Peyer's patch (tissue), 4 donors: ENCODE results near the gene COL9A3. TPM values are rescaled to one million over a fixed set of nuclear protein-coding genes. Genes with fewer than 3 reads are reported as not detected.

Experiments
- DNase-seq, 3 donors: peaks; one replicate each; pipeline ENCODE4 v3.0.0-alpha.2; 2017 to 2019
- H3K27ac ChIP-seq, 4 donors: fragments of 200-600 bp; sonication (generic); one replicate each; pipeline ENCODE4 v1.5.1; 2016 to 2019
- H3K27me3 ChIP-seq, 2 donors: fragments of 200-600 bp; sonication (generic); one replicate each; pipeline ENCODE4 v1.5.1; 2019
- H3K36me3 ChIP-seq, 3 donors: fragments of 200-600 bp; sonication (generic); one replicate each; pipeline ENCODE4 v1.5.1; 2016 to 2019
- H3K4me1 ChIP-seq, 4 donors: fragments of 200-600 bp; sonication (generic); one replicate each; pipeline ENCODE4 v1.5.1; 2016 to 2019
- H3K4me3 ChIP-seq, 4 donors: fragments of 200-600 bp; sonication (generic); 1 replicate in 3 of 4; 2 replicates in 1 of 4; pipeline ENCODE4 v1.5.1; 2016 to 2019; ENCODE audit warnings: mild to moderate bottlenecking in 1 of 4
- H3K9me3 ChIP-seq, 4 donors: fragments of 200-600 bp; sonication (generic); one replicate each; pipeline ENCODE4 v1.5.1; 2016 to 2019; ENCODE audit warnings: mild to moderate bottlenecking in 1 of 4
- CTCF ChIP-seq, 6 experiments: fragments of 450-650 bp in 4 of 6; fragments of 200-600 bp in 2 of 6; sonication (generic) in 1 of 6; IDR thresholded peaks; one replicate each; pipeline ENCODE4 v1.5.1; 2017 to 2019; ENCODE audit warnings: antibody characterized with exemption in 6 of 6, mild to moderate bottlenecking in 3 of 6, moderate library complexity in 1 of 6
- POLR2A ChIP-seq, 2 donors: fragments of 450-650 bp; IDR thresholded peaks; one replicate each; pipeline ENCODE4 v1.5.1; 2017; ENCODE audit warnings: antibody characterized with exemption in 2 of 2, mild to moderate bottlenecking in 2 of 2, moderate library complexity in 2 of 2
- total RNA-seq, 4 donors: library from RNA; depleted of rRNA; stranded (reverse); fragments of >200 nt; gene quantifications; one replicate each; pipeline ENCODE4 v1.1.0, GENCODE V29; 2016

COL9A3 gene
- total RNA-seq, 4 donors from 2014 or later = 3.3 to 19.8 (median 4.1) TPM

GRCh38 chr20:62802026-62802712, 14.7 kb upstream of the COL9A3 start:
- Histone ChIP-seq H3K27ac (no peak overlapping the region), H3K9me3 (no peaks in the 10 kb centered on the region), H3K36me3 (peaks cover 0 to 24% (median 0%) of the 10 kb centered on the region in 3 donors), H3K4me1 (peaks cover 3 to 42% (median 20%) of the 10 kb centered on the region in 4 donors), H3K27me3 (no peaks in the 10 kb centered on the region), H3K4me3 (no peak overlapping the region)
- no peak for DNase-seq
- no peak for TF ChIP-seq CTCF (IDR thresholded peaks at IDR 0.05)
- no peak for TF ChIP-seq POLR2A (IDR thresholded peaks at IDR 0.05)

DNA sequence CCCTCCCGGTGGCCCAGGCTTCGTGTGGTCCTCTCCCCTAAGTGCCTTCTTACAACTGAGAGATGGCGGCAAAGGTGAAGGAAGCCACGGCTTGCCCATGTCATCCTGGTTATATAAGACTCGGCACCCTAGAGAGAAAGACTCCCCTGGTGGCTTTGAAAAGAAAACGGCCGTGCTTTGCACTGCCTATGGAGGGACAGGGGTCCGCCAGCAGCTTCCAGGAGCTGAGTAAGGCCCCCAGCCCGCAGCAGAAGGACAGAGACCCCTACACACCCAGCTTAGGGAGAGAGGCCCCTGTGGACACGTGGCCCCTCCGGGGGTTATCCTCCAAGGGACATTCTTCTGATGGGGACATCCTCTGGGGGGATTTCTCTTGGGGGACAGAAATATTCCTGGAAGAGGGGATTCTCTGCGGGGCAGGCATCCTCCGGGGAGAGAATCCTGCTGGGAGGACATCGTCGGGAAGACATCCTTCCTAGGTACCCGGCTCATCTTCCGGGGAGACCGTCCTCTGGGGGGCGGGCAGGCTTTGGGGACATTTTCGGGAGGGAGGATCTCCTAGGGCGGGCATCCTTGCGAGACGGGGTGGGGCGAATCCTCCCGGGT, 12.7 kb upstream of the COL9A3 start:
- H3K36me3 ChIP-seq = peaks cover 0 to 35% (median 0%) of the 10 kb centered on the region in 3 donors
- peak overlapping the region; percentile 83 to 98 (median 90) for H3K27ac ChIP-seq
- no peaks in the 10 kb centered on the region for H3K27me3 ChIP-seq
- H3K4me1 ChIP-seq = peaks cover 3 to 32% (median 20%) of the 10 kb centered on the region in 4 donors
- TF ChIP-seq POLR2A (IDR thresholded peaks at IDR 0.05) (no peak), CTCF (IDR thresholded peaks at IDR 0.05) (peak in 1 of 6 experiments; percentile 8)
- H3K9me3 ChIP-seq = no peaks in the 10 kb centered on the region
- peak in 2 of 3 donors; percentile 46 to 73 for DNase-seq
- peak overlapping the region; percentile 87 to 100 (median 96) for H3K4me3 ChIP-seq

DNA sequence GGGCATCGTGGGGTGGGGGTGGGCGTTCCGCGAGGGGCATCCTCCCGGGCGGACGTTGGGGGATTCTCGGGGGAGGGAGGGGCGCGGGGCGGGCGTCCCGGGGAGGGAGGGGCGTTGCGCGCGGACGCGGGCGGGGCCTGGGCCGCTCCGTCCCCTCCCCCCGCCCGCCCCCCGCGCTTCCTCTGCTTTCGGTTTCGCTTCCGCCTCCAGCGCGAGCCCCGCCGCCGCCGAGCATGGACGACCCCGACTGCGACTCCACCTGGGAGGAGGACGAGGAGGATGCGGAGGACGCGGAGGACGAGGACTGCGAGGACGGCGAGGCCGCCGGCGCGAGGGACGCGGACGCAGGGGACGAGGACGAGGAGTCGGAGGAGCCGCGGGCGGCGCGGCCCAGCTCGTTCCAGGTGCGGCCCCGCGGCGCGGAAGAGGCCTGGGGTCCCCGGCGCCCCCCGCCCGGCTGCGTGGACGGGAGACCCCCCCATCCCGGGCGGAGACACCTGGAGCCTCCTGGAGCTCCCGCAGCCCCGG, 12.2 kb upstream of the COL9A3 start, which contains the start of gene OGFR:
Gene OGFR (plus strand): TSS at position 209 of the 528 bp plus-strand sequence. CDS start 25 bp downstream, at position 234.
- Histone ChIP-seq H3K4me1 (peaks cover 3 to 32% (median 17%) of the 10 kb centered on the region in 4 donors), H3K4me3 (peak within 1 kb of the TSS; percentile 87 to 100 (median 96)), H3K36me3 (peaks cover 0 to 35% (median 0%) of the 10 kb centered on the region in 3 donors), H3K9me3 (no peaks in the 10 kb centered on the region), H3K27ac (peak within 1 kb of the TSS; percentile 83 to 98 (median 90)), H3K27me3 (no peaks in the 10 kb centered on the region)
- TF ChIP-seq CTCF (IDR thresholded peaks at IDR 0.05) (no peak), POLR2A (IDR thresholded peaks at IDR 0.05) (peak in 1 of 2 donors; percentile 56)
- DNase-seq = peak; percentile 80 to 88 (median 85)

- H3K9me3 ChIP-seq = no peaks in the 10 kb centered on the region
- TF ChIP-seq POLR2A (IDR thresholded peaks at IDR 0.05) = no peak
- TF ChIP-seq CTCF (IDR thresholded peaks at IDR 0.05) = no peak
- no peaks in the 10 kb centered on the region for H3K27me3 ChIP-seq
- H3K36me3 ChIP-seq = peaks cover 0 to 37% (median 0%) of the 10 kb centered on the region in 3 donors
- peak overlapping the region; percentile 83 to 98 (median 90) for H3K27ac ChIP-seq
- peaks cover 3 to 32% (median 17%) of the 10 kb centered on the region in 4 donors for H3K4me1 ChIP-seq
- DNase-seq = peak in 1 of 3 donors; percentile 66
- H3K4me3 ChIP-seq = peak overlapping the region; percentile 87 to 100 (median 96)
These were observed 11.6 kb upstream of the COL9A3 start for GRCh38 chr20:62805155-62805710.

GRCh38 chr20:62805711-62806382, 11.0 kb upstream of the COL9A3 start:
- H3K4me3 ChIP-seq = peak overlapping the region; percentile 87 to 100 (median 96)
- peak overlapping the region; percentile 83 to 98 (median 90) for H3K27ac ChIP-seq
- DNase-seq = peak in 1 of 3 donors; percentile 66
- no peaks in the 10 kb centered on the region for H3K9me3 ChIP-seq
- no peaks in the 10 kb centered on the region for H3K27me3 ChIP-seq
- H3K4me1 ChIP-seq = peaks cover 3 to 32% (median 17%) of the 10 kb centered on the region in 4 donors
- peaks cover 0 to 40% (median 0%) of the 10 kb centered on the region in 3 donors for H3K36me3 ChIP-seq
- TF ChIP-seq CTCF (IDR thresholded peaks at IDR 0.05) = no peak
- TF ChIP-seq POLR2A (IDR thresholded peaks at IDR 0.05) = no peak
